Stimulated activated CD4-positive, alpha-beta T cell treated with anti-CD3 and anti-CD28 coated beads, TNF-alpha, amount 100 ng/mL, for 1 hour (primary cell): Measurements from ENCODE around the gene FADS1.

ENCODE experiments used
- DNase-seq, 3 donors: peaks; one replicate each; pipeline ENCODE4 v3.0.0-alpha.2; 2020; ENCODE audit warnings: low read depth in 3 of 3, low spot score in 1 of 3

FADS1 gene

GRCh38 chr11:61846362-61847020 is 29.7 kb upstream of the FADS1 start:
- no peak for DNase-seq

- no peak for DNase-seq
Observed at GRCh38 chr11:61844909-61845565, 28.2 kb upstream of the FADS1 start.

- DNase-seq = no peak
Observed at GRCh38 chr11:61842528-61842820, 25.7 kb upstream of the FADS1 start.

GRCh38 chr11:61841636-61842527 is 25.1 kb upstream of the FADS1 start:
- DNase-seq = no peak

GRCh38 chr11:61840371-61840770 is 23.6 kb upstream of the FADS1 start:
- DNase-seq = no peak

GRCh38 chr11:61839742-61840141 is 22.9 kb upstream of the FADS1 start:
- DNase-seq = no peak

GRCh38 chr11:61838921-61839320 is 22.1 kb upstream of the FADS1 start:
- no peak for DNase-seq

GRCh38 chr11:61838501-61838900 is 21.7 kb upstream of the FADS1 start:
- no peak for DNase-seq

GRCh38 chr11:61837411-61838005 is 20.7 kb upstream of the FADS1 start:
- no peak for DNase-seq

- no peak for DNase-seq
Observed at GRCh38 chr11:61836193-61836592, 19.4 kb upstream of the FADS1 start.

GRCh38 chr11:61834278-61835048 is 17.7 kb upstream of the FADS1 start:
- DNase-seq = no peak

- no peak for DNase-seq
Observed at GRCh38 chr11:61833926-61834277, 17.1 kb upstream of the FADS1 start.

GRCh38 chr11:61833471-61833870 is 16.7 kb upstream of the FADS1 start:
- DNase-seq = no peak

GRCh38 chr11:61832754-61833153 is 16.0 kb upstream of the FADS1 start:
- no peak for DNase-seq

- no peak for DNase-seq
Observed at GRCh38 chr11:61832207-61832606, 15.4 kb upstream of the FADS1 start.

- no peak for DNase-seq
Observed at GRCh38 chr11:61830237-61831105, 13.7 kb upstream of the FADS1 start.

GRCh38 chr11:61829806-61830205 is 13.0 kb upstream of the FADS1 start:
- no peak for DNase-seq

- no peak for DNase-seq
Observed at GRCh38 chr11:61828629-61829407, 12.0 kb upstream of the FADS1 start.

GRCh38 chr11:61828379-61828628 is 11.5 kb upstream of the FADS1 start:
- no peak for DNase-seq
